Endodermal cell (in vitro differentiated cells): Measurements from ENCODE around the gene TDP1. TPM values are rescaled to one million over a fixed set of nuclear protein-coding genes. Genes with fewer than 3 reads are reported as not detected.

Source experiments
- DNase-seq: peaks from one replicate; pipeline ENCODE4 v3.0.0-alpha.2; 2017
- H3K27ac ChIP-seq: 2 replicates; pipeline ENCODE4 v1.5.1; 2013; ENCODE audit warnings: mild to moderate bottlenecking, low read depth, low read length, moderate library complexity
- H3K27me3 ChIP-seq: 2 replicates; pipeline ENCODE4 v1.6.1; 2013; ENCODE audit warnings: mild to moderate bottlenecking, low read length, moderate library complexity; ENCODE audit not compliant: insufficient read depth, control insufficient read depth, poor library complexity, severe bottlenecking
- H3K36me3 ChIP-seq: 2 replicates; pipeline ENCODE4 v1.7.0; 2013; ENCODE audit warnings: mild to moderate bottlenecking, low read length, moderate library complexity; ENCODE audit not compliant: control insufficient read depth, insufficient read depth
- H3K4me1 ChIP-seq: one replicate; pipeline ENCODE4 v1.7.0; 2013; ENCODE audit warnings: low read length; ENCODE audit not compliant: control insufficient read depth, insufficient read depth
- H3K4me3 ChIP-seq: 2 replicates; pipeline ENCODE4 v1.5.1; 2013; ENCODE audit warnings: mild to moderate bottlenecking, low read length, moderate library complexity
- H3K9ac ChIP-seq: 2 replicates; pipeline ENCODE4 v1.6.1; 2013; ENCODE audit warnings: mild to moderate bottlenecking, low read length, moderate library complexity; ENCODE audit not compliant: poor library complexity, severe bottlenecking; ENCODE audit errors: extremely low read depth
- H3K9me3 ChIP-seq: 2 replicates; pipeline ENCODE4 v1.6.1; 2013; ENCODE audit warnings: mild to moderate bottlenecking, low read length, moderate library complexity; ENCODE audit not compliant: control insufficient read depth
- H3K27ac Mint-ChIP-seq: 2 replicates; pipeline ENCODE4 v1.8.0; 2020; ENCODE audit warnings: mixed read lengths
- H3K27me3 Mint-ChIP-seq: 2 replicates; pipeline ENCODE4 v1.8.0; 2021; ENCODE audit warnings: mild to moderate bottlenecking, mixed read lengths; ENCODE audit not compliant: insufficient read depth
- H3K36me3 Mint-ChIP-seq: 2 replicates; pipeline ENCODE4 v1.8.0; 2020; ENCODE audit warnings: low read depth, mixed read lengths
- H3K4me1 Mint-ChIP-seq: 2 replicates; pipeline ENCODE4 v1.8.0; 2020; ENCODE audit warnings: mixed read lengths
- H3K4me3 Mint-ChIP-seq: 2 replicates; pipeline ENCODE4 v1.8.0; 2020; ENCODE audit warnings: mild to moderate bottlenecking, moderate library complexity, mixed read lengths
- H3K9me3 Mint-ChIP-seq: 2 replicates; pipeline ENCODE4 v1.8.0; 2020; ENCODE audit warnings: mild to moderate bottlenecking, mixed read lengths
- CTCF ChIP-seq: fragments of 200-600 bp; sonication (generic); conservative IDR thresholded peaks from 2 replicates; pipeline ENCODE4 v1.5.0; 2021; ENCODE audit warnings: antibody characterized with exemption, mild to moderate bottlenecking
- WGBS, 2 experiments: methylation state at CpG; one replicate each; pipeline versions ENCODE4 v1.1.5 to v1.1.7; 2013; ENCODE audit warnings: missing lambda C conversion rate in 2 of 2, mixed read lengths in 1 of 2; ENCODE audit not compliant: insufficient coverage in 1 of 2, insufficient read length in 1 of 2; 5-methylcytosine and 5-hydroxymethylcytosine counted together
- total RNA-seq, 2 donors: library from RNA; stranded (reverse); fragmentation: NEBNext Ultra II Directional in 1 of 2; extraction: Animal tissue kit (Norgen Biotek cat#: 25700) in 1 of 2; gene quantifications; 2 replicates in 1 of 2; 3 replicates in 1 of 2; pipeline ENCODE4 v1.2.1, GENCODE V29; 2021

Gene TDP1
- total RNA-seq, 2 donors from 2014 or later, result 51.4 to 69.2 TPM

- Histone ChIP-seq H3K27me3 (peaks cover 82% of the 10 kb centered on the region), H3K36me3 (no peaks in the 10 kb centered on the region), H3K4me1 (no peaks in the 10 kb centered on the region), H3K9ac (no peak overlapping the region), H3K9me3 (no peaks in the 10 kb centered on the region), H3K27ac (no peak overlapping the region), H3K4me3 (peak overlapping the region; percentile 74)
- H3K27ac Mint-ChIP-seq, result no peak overlapping the region
- DNase-seq, result peak; percentile 82
- no peak for TF ChIP-seq CTCF
- no peaks in the 10 kb centered on the region for H3K36me3 Mint-ChIP-seq
- H3K27me3 Mint-ChIP-seq, result peaks cover 78% of the 10 kb centered on the region
- no peaks in the 10 kb centered on the region for H3K9me3 Mint-ChIP-seq
- H3K4me1 Mint-ChIP-seq, result peaks cover 13% of the 10 kb centered on the region
- H3K4me3 Mint-ChIP-seq, result peak overlapping the region; percentile 65
- 1 to 2% methylated on average over 27 to 60 of the region's 60 CpGs for WGBS, 2 experiments
Observed at GRCh38 chr14:90060965-90061684, 105.4 kb downstream of the TDP1 start.

- H3K4me3 Mint-ChIP-seq, result peak within 1 kb of the TSS; percentile 65
- no peaks in the 10 kb centered on the region for H3K9me3 Mint-ChIP-seq
- H3K4me1 ChIP-seq, result no peaks in the 10 kb centered on the region
- peaks cover 82% of the 10 kb centered on the region for H3K27me3 ChIP-seq
- peaks cover 13% of the 10 kb centered on the region for H3K4me1 Mint-ChIP-seq
- no peaks in the 10 kb centered on the region for H3K36me3 ChIP-seq
- no peaks in the 10 kb centered on the region for H3K36me3 Mint-ChIP-seq
- no peak within 1 kb of the TSS for H3K27ac Mint-ChIP-seq
- peaks cover 82% of the 10 kb centered on the region for H3K27me3 Mint-ChIP-seq
- WGBS, 2 experiments, result 1% methylated on average over 52 of the region's 52 CpGs; no CpG with 5 or more reads in 1 of the 2 experiments
- no peak within 1 kb of the TSS for H3K27ac ChIP-seq
- H3K4me3 ChIP-seq, result peak within 1 kb of the TSS; percentile 74
- TF ChIP-seq CTCF, result no peak
- peak; percentile 85 for DNase-seq
- H3K9me3 ChIP-seq, result no peaks in the 10 kb centered on the region
- no peak within 1 kb of the TSS for H3K9ac ChIP-seq
Observed at GRCh38 chr14:90061685-90062126, 106.0 kb downstream of the TDP1 start, which contains the start of gene KCNK13. Gene KCNK13, plus strand, starts transcription at chr14:90061994. Its CDS starts 212 bp downstream, at chr14:90062206.

GRCh38 chr14:90062127-90062794 is 106.5 kb downstream of the TDP1 start:
- peak overlapping the region; percentile 52 for H3K4me3 ChIP-seq
- Mint-ChIP-seq H3K9me3 (no peaks in the 10 kb centered on the region), H3K4me1 (peaks cover 13% of the 10 kb centered on the region), H3K27me3 (peaks cover 81% of the 10 kb centered on the region), H3K36me3 (no peaks in the 10 kb centered on the region), H3K4me3 (peak overlapping the region; percentile 65), H3K27ac (no peak overlapping the region)
- no peak overlapping the region for H3K27ac ChIP-seq
- peaks cover 82% of the 10 kb centered on the region for H3K27me3 ChIP-seq
- WGBS, 2 experiments, result 2 to 3% methylated on average over 34 to 63 of the region's 63 CpGs
- H3K9ac ChIP-seq, result no peak overlapping the region
- peak; percentile 81 for DNase-seq
- TF ChIP-seq CTCF, result no peak
- no peaks in the 10 kb centered on the region for H3K9me3 ChIP-seq
- H3K4me1 ChIP-seq, result no peaks in the 10 kb centered on the region
- H3K36me3 ChIP-seq, result no peaks in the 10 kb centered on the region
